GM23338 (cell line): Measurements from ENCODE around the gene ZNF689. TPM values are rescaled to one million over a fixed set of nuclear protein-coding genes. Genes with fewer than 3 reads are reported as not detected.

Experiments
- CREB1 ChIP-seq: fragments of 250-450 bp; sonication (Bioruptor Pico); IDR thresholded peaks from 2 replicates; pipeline ENCODE4 v1.5.0; 2020; ENCODE audit warnings: low read depth, mild to moderate bottlenecking, moderate library complexity
- ETS1 ChIP-seq: IDR thresholded peaks from 2 replicates; pipeline ENCODE4 v1.6.1; 2016; ENCODE audit warnings: antibody characterized with exemption
- NANOG ChIP-seq: IDR thresholded peaks from 2 replicates; pipeline ENCODE4 v1.6.1; 2016; ENCODE audit warnings: antibody characterized with exemption, borderline replicate concordance
- STAT1 ChIP-seq: IDR thresholded peaks from one replicate; pipeline ENCODE4 v1.6.1; 2016; ENCODE audit warnings: antibody characterized with exemption; ENCODE audit not compliant: unreplicated experiment
- ZNF114 ChIP-seq: fragments of 250-450 bp; sonication (Bioruptor Pico); IDR thresholded peaks from 2 replicates; pipeline ENCODE4 v1.5.0; 2020; ENCODE audit warnings: mild to moderate bottlenecking, moderate library complexity
- ZNF462 ChIP-seq: fragments of 250-450 bp; sonication (Bioruptor Pico); IDR thresholded peaks from 2 replicates; pipeline ENCODE4 v1.5.0; 2020; ENCODE audit warnings: mild to moderate bottlenecking, moderate library complexity
- polyA plus RNA-seq: library from polyadenylated mRNA; unstranded; fragments of >200 nt; fragmentation: Nextera tagmentation; extraction: Ambion mirVana; gene quantifications from 2 replicates; pipeline ENCODE4 v1.2.1, GENCODE V29; 2016
- total RNA-seq: library from RNA; depleted of rRNA; stranded (reverse); fragments of >200 nt; shearing (Covaris generic); gene quantifications from 2 replicates; pipeline ENCODE4 v1.2.3, GENCODE V29; 2014

The ZNF689 gene
- total and polyA plus RNA-seq, 2 experiments from 2014 or later, result 5.3 to 16.7 TPM

- no peak for TF ChIP-seq ZNF462
- TF ChIP-seq CREB1 (CRISPR knock-in tag), result peak; percentile 82
- TF ChIP-seq ZNF114 (CRISPR knock-in tag), result peak; percentile 83; the same call in 1 of the 2 replicates
- TF ChIP-seq ETS1, result peak; percentile 89
- TF ChIP-seq STAT1, result no peak
- TF ChIP-seq NANOG, result no peak
Measured at GRCh38 chr16:30571445-30572322, 38.5 kb downstream of the ZNF689 start, which contains the start of gene ZNF688 (continued).
